K562 (cell line): ENCODE measurements around the gene FBXO4.

Experiments used
- CCAR2 ChIP-seq: fragments of 200-400 bp; formaldehyde crosslinking; IDR thresholded peaks from 2 replicates; pipeline ENCODE4 v1.6.1; 2017; ENCODE audit warnings: mild to moderate bottlenecking, low read depth, low read length
- TBL1XR1 ChIP-seq, 2 experiments: IDR thresholded peaks; 2 replicates each; pipeline ENCODE4 v1.6.1; 2012; ENCODE audit warnings: improper control_type of control experiment in 2 of 2, low read length in 2 of 2, mild to moderate bottlenecking in 1 of 2
- ZNF551 ChIP-seq: fragments of 250-450 bp; sonication (Bioruptor Pico); IDR thresholded peaks from 2 replicates; pipeline ENCODE4 v1.5.0; 2021; ENCODE audit warnings: mild to moderate bottlenecking, moderate library complexity
- TF ChIP-seq, protein P1 (sequence below), 3 experiments: IDR thresholded peaks in 2 of 3; conservative IDR thresholded peaks in 1 of 3; 2 replicates each; pipeline ENCODE4 v1.5.1; 2011 to 2012; ENCODE audit warnings: low read length in 3 of 3, mild to moderate bottlenecking in 3 of 3, control low read depth in 2 of 3, improper control_type of control experiment in 1 of 3, inconsistent platforms in 1 of 3, low read depth in 1 of 3, mixed read lengths in 1 of 3, moderate library complexity in 1 of 3; ENCODE audit not compliant: insufficient read depth in 2 of 3
- TF ChIP-seq, protein P2 (sequence below): IDR thresholded peaks from 2 replicates; pipeline ENCODE4 v1.6.1; 2016; ENCODE audit warnings: missing genetic modification characterization, missing compliant biosample characterization

GRCh38 chr5:41960481-41960880 lies 35.4 kb downstream of the FBXO4 start:
- TF ChIP-seq, protein P1, sequence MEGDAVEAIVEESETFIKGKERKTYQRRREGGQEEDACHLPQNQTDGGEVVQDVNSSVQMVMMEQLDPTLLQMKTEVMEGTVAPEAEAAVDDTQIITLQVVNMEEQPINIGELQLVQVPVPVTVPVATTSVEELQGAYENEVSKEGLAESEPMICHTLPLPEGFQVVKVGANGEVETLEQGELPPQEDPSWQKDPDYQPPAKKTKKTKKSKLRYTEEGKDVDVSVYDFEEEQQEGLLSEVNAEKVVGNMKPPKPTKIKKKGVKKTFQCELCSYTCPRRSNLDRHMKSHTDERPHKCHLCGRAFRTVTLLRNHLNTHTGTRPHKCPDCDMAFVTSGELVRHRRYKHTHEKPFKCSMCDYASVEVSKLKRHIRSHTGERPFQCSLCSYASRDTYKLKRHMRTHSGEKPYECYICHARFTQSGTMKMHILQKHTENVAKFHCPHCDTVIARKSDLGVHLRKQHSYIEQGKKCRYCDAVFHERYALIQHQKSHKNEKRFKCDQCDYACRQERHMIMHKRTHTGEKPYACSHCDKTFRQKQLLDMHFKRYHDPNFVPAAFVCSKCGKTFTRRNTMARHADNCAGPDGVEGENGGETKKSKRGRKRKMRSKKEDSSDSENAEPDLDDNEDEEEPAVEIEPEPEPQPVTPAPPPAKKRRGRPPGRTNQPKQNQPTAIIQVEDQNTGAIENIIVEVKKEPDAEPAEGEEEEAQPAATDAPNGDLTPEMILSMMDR (IDR thresholded peaks at IDR 0.05 in 2 of 3, conservative IDR thresholded peaks at IDR 0.05 in 1 of 3; ENCODE audit: insufficient read depth in 2 of 3, low read depth in 1 of 3, low read length in 3 of 3), result no peak
- TF ChIP-seq CCAR2 (no peak), ZNF551 (CRISPR knock-in tag) (no peak), TBL1XR1 (IDR thresholded peaks at IDR 0.05; ENCODE audit: low read length in 2 of 2) (no peak)
- TF ChIP-seq, protein P2, sequence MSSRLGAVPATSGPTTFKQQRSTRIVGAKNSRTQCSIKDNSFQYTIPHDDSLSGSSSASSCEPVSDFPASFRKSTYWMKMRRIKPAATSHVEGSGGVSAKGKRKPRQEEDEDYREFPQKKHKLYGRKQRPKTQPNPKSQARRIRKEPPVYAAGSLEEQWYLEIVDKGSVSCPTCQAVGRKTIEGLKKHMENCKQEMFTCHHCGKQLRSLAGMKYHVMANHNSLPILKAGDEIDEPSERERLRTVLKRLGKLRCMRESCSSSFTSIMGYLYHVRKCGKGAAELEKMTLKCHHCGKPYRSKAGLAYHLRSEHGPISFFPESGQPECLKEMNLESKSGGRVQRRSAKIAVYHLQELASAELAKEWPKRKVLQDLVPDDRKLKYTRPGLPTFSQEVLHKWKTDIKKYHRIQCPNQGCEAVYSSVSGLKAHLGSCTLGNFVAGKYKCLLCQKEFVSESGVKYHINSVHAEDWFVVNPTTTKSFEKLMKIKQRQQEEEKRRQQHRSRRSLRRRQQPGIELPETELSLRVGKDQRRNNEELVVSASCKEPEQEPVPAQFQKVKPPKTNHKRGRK (tag), result no peak
